Measurements from ENCODE around the gene IZUMO3. TPM values are rescaled to one million over a fixed set of nuclear protein-coding genes. Genes with fewer than 3 reads are reported as not detected.
"Not testable (repeated sequence)": the region's sequence is repeated elsewhere in the genome, so short reads cannot be mapped to it uniquely, and the experiment has no call there.

IZUMO3 gene, protein sequence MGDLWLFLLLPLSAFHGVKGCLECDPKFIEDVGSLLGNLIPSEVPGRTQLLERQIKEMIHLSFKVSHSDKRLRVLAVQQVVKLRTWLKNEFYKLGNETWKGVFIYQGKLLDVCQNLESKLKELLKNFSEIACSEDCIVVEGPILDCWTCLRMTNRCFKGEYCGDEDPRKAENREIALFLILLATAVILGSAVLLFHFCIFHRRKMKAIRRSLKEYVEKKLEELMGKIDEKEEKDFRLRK
- total RNA-seq, result not detected

DNA sequence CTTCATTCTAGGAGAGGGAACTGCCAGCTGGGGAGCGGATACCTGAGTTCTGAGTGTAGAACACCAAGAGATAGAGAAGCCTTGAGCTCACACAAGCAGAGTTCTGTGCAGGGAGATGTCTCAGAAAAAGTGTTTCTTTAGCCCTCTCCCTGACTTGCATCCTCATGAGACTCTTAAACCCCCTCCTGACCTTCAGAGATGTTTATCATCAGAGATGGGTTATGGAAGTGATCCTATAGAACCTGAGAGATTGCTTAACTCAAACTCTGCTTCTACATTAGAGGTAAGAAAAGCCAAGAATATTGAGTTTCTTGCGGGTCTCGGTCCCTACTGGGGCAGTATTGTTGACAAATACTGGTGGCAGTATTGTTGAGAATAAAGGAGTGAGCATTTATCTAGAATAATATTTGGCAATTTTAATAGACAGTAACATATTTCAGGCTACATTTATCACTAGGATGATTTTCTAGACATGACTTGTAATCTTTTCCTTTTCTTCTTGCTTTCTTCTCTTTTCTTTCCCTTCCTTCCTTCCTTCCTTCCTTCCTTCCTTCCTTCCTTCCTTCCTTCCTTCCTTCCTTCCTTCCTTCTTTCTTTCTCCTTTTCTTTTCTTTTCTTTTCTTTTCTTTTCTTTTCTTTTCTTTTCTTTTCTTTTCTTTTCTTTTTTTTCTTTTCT is at the start of gene IZUMO3:
Gene IZUMO3 (minus strand): TSS at position 51 of the 676 bp plus-strand sequence. CDS start 248 bp downstream, outside the sequence.
- ATAC-seq, result no peak

DNA sequence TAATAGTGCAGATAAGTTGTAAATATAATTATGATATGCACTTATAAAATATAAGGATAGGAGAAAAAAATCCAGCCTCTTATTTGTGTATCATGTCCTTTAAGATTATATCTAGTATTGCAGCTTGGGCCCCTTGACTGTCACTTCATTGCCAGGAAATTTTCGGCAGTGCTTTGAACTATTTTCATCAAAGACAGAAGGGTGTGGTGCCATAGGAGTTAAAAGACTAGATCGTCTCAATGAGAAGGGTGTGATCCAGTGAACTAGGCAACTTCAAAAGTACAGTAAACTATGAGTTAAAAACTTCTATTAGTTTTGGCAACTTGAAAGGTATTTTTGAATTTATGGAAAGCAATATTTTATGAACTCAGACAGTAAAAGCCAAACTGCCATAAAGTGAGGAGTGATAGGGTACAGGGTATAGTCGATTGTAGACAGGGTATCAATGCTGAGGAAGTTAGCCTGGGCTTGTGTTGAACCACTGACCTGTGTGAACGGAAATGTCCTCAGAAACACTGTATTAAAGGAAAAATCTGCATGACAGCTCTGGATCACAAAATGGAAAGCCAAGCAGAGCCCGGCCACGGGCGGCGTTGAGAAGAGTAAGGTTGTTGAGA is 48.6 kb upstream of the IZUMO3 start:
- ATAC-seq, result no peak

DNA sequence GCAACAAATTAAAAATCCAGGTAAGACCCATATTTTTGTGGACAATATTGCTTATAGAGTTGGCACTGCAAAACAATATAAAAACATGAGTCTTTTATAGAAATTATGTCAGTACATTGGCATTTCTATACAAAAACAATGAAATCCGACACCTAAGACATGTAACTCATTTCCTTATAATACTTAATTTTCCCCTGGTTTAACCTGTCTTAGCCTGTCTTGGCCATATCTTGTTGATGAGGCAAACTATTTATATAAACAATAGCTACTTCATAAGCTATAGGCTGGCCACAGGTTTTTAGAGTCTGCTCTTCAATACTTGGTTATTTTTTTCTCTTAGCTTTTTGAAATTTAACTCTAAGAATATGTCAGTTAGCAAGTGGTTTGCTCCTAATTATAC is 44.7 kb upstream of the IZUMO3 start:
- no peak for ATAC-seq

DNA sequence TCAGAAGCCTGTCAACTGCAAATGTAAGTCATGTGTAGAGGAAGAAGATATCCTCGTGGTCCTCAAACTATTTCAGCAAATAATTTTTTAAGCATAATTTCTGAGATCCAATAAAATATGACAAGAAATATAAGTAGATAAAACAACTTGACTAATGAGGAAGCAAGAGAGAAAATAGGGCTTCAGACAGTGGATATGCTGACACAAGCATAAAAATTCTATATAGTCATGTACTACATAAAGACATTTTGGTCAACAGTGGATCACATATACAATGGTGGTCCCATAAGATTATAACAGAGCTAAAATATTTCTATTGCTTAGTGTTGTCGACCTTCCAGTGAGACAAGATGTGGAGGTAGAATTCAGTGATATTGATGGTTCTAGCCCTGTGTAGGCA is 42.2 kb upstream of the IZUMO3 start:
- no peak for ATAC-seq

DNA sequence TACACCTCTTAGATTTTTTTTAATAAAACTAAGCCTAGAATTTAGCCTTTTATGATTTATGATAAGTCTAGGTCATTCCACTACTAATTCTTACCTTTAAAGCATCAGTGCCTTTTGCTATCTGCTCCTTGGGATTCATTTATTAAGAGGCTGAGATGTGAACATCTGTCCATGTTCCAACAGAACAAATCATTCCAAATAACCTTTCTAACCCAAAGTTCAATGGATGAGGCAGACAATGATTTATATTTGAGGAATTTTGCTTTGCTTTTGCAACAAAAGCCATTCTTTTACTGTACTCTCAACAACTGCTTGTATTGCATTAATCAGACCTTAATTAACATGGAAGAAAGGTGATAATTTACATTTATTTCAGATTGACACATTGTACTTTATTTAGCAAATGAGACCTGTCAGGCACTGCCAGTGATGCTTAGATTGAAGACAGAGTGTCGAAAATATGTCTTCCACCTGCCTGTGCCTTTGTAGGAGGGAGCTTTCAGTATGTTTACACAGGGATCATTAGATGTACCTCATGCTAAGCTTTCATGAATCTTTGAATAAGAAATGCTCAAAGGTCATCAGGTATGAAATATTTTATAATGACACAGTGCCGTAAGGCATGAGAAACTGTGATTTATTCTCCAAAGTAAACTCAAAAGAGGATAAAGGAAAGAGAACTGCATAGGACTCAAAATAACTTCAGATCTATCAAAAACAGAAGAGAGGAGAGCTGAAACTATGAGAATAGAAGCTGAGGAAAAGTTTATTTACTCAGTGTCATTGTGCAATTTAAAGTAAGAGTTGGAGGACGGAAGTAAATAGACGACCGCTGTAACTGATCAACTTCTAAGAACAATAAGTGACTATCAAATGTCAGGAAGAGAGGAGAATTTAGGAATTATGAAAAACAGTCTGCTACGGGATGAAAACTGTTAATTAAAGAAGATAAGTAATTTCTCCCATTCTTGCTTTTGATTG is 36.7 kb upstream of the IZUMO3 start:
- no peak for ATAC-seq

DNA sequence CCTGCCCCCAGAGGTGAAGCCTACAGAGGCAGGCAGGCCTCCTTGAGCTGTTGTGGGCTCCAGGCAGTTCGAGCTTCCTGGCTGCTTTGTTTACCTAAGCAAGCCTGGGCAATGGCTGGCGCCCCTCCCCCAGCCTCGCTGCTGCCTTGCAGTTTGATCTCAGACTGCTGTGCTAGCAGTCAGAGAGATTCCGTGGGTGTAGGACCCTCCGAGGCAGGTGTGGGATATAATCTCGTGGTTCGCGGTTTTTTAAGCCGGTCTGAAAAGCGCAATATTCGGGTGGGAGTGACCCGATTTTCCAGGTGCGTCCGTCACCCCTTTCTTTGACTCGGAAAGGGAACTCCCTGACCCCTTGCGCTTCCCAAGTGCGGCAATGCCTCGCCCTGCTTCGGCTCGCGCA is 34.3 kb upstream of the IZUMO3 start:
- ATAC-seq, result not testable (repeated sequence)

DNA sequence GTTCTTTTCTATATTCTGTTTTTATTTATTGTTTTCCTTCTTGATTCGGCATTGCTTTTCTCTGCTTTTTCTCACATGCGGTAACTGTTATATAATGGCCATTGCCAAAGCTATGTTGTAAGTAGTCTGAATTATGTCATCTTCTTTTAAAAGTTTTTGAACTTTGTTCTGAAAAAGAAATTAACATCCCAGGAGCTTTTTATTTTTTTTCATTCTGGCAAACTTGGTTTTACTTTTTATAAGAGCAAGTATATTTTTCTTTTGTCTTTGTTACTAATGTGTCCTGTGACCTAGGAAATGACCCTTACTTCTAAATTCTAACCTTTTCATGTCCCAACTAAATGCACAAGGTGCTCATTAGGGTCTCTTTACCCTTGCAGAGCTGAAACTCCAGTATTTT is 26.7 kb upstream of the IZUMO3 start:
- no peak for ATAC-seq

DNA sequence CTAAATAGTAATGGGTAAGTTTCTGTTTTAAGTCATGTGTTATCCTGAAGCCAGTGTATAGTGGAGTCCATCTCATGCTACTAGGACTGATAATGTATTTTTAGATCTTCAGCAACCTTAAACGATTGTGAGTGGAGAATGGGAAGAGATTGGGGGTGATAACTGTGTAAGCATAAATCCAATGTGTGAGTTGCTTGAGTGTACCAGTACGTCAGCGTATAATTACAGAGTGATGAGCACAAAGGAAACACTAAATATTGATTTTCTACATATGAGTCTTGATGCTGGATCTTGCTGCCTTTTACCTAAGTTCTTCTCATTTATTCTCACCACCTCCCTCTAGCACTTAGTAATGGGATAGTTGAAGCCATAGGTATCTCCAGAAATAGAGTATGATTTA is 16.3 kb upstream of the IZUMO3 start:
- ATAC-seq, result no peak

DNA sequence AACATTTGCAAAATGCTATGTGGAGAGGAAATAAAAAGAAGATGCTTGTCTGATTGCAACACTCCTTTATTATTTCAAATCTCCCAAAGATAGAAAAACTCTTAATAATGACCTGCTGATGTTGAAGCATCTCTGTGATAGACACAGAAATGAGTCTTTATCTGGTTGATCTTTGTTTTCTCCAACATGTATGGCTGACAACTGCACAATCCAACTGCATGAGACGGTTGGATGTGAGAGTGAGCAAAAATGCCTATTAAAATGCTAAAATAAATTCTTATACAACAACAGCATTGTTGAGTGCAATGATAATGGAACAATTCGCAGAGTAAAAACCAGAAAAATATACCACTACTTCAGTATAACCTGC is 7.5 kb upstream of the IZUMO3 start:
- no peak for ATAC-seq

DNA sequence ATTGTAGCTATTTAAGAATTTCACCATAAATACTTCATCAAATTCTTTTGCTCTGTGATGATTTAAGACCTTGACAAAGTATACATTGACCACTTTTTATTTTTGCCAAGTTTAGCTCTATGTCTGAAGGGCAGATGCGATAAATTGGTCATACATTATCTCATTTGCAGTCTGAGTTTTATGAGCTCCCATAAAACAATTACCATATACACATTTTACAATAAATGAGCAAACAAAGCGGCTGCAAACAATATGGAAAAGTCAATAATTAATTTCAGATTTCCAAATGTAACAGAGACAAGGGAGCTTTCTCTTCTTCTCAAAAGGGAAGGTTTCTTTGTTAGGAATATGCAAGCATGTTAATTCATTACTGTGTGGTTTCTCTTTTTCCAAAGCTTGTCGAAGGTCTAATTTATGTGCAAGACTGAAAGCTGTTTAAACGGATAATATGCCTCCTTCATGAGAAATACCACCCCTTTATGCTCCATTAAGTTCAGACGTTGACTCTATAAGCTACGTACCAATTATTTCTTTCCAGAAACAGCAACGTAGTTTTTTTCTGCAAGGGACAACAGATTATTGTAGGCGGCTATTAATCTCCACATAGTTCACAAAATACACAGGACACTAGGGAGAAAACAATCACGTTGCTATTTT is 7.0 kb upstream of the IZUMO3 start:
- ATAC-seq, result no peak

DNA sequence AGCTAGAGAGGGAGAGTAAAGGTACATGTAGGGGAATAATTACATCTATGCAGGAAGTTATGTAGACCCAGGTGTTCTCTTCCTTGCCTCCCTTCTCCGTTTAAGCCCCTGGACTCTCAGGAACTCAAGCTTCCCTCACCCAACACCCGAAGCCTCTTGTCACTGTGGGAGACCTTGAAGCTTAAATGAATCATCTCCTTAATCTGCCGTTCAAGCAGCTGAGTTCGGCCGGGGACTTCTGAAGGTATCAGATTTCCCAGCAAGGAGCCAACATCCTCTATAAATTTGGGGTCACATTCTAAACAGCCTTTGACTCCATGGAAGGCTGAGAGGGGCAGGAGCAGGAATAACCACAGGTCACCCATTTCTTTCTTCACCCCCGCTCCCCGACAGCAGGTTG is 412 bp downstream of the IZUMO3 start:
- ATAC-seq, result no peak

DNA sequence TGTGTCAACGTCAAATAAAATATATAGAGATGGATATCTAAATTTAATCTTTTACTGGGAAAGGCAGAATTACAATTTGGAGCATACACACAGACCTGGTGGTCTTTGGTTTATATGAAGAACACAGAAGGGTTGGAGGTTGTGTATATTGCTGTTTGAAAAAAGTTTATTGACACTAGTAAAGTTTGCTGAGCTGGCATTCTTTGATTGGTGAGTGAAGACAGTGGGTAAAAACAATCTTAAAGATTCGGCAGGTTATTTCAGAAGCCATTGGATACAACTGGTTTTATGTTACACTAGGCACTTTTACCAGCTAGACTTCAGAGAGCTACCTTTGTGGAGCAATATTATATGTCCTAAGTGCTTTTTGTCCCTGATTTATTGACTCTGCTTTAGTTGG is 27.2 kb downstream of the IZUMO3 start:
- no peak for ATAC-seq

DNA sequence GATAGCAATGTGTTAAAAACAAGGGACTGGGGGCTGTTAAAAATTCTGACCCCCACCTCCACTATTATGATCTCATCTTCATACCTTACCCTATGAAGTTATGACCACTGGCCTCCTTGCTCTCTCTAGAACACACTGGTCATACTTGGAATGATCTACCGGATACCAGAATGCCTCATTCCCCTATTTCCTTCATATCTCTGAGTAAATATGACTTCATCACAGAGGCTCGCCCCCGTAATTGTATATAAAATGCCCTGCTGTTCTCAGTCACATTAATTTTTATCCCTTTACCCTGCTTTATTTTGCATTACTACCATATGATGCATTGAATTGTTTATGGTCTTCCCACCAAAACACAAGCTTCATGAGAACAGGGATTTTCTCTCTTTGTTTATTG is 29.2 kb downstream of the IZUMO3 start:
- no peak for ATAC-seq

DNA sequence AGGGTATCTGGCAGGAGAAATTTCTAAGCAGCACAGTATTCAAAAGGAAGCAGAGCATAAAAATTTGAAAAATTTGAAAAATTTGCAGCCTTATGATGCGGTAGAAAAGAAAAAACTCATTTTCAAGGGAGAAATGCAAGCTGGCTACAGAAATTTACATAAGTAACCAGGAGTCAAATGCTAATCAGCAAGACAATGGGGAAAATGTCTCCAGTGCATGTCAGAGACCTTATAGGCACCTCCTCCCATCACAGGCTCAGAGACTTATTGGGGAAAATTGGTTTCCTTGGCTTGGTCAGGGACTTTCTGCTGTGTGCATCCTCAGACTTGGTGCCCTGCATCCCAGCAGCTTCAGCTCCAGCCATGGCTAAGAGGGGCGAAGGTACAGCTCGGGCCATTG is 35.8 kb downstream of the IZUMO3 start:
- no peak for ATAC-seq

DNA sequence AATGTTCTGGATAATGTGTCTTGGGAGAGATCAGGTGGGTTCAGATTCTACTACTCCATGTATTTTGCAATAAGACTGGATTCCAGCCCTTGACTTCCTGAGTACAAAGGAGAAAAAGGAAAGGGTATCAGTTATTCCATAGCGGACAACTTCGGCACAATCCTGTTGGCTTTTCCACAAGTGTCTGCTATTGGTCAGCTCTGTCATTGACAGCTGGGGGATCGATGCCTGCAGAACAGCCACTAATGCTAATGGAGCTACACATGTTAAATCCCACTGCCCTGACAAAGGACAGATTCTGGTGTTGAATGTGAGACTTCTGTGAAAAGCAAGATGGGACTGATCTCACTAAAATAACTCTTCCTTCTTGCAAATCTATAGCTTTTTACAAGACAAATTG is 41.2 kb downstream of the IZUMO3 start:
- no peak for ATAC-seq

DNA sequence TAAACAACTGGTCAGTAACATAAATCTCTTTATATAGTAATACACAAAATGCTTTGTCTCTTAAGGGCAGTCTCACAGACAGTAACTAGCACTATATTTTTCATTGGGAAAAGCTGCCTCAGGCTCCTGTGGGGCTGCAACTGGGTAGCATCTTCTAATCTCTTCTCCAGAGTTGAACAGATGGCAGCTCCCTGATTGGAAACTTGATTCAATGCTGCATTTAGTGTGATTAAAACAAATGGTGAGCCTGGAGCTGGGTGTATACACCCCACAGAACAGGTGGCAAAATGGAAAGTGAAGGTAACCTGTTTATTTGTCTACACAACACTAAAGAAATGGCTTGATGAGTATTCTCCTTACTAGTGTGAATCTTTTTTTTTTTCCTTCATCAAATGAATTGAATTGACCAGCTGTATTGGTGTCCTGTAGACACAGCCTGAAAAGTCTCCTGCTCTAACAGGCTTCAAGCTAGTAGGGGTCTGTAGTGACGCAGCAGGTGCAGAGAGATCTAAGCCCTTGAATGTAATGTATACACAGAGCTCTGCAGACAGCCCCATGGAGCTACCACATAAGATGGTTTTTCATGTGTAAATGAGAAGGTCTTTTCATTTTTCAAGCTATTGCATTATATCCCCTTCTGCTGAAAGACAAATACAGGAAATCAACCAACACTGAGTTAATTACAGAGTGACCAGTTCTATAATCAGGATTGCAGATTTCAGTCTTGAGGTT is 43.3 kb downstream of the IZUMO3 start:
- no peak for ATAC-seq

DNA sequence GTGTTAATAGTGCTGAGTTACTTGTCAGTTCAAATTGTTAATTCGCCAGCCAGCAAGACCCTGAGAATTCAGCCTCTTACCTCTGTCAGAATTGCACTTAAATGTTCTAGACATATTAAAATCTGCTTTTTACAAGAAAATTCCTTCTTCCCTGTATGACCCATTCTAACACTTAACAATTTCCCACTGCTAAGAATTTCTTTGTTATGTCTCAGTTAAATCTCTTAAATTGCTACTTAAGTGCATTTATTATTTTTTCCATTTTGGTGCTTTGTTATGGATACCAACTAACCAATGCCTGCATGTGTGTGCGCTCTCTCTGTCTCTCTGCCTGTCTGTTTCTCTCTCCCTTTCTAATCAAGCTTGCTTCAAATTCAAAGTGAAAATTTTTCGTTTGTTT is 44.9 kb downstream of the IZUMO3 start:
- no peak for ATAC-seq

DNA sequence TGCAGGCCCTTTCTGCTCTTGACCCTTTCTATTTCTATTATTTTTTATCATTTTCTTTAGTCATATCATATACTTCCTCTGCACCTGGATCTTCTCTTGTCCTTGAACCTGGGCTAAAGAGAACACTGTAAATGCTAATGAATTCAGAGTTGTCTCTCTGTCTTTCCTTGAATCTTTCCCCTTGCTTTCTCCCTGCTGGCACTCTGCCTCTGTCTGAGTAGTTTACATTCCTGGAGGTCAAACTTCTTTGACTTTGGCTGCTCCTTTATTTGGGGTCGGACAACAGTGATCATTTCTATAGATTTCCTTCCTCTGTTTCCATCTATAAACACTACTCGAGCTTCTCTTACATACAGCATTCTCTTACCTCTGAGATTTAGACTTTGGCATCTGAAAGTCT is 47.1 kb downstream of the IZUMO3 start:
- ATAC-seq, result no peak

DNA sequence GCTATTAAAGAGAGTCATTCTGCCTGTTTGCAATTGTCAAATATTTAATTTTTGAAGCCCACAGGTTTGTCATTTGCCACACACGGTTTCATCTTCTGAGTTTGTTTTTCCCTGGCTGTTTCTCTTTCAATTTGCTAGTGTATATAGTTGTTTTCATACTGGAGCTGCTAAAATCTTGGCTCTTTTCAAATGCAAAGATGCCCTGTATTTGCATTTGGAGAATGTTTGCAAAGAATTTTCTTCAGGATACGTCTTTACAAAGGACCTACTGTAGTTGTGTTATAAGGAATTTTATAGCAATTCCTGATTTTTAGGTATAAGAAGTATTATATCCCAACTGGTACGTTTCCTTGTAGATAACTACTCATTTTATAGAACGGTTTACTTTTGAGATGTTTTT is 48.0 kb downstream of the IZUMO3 start:
- no peak for ATAC-seq

Measured in esophagus mucosa (tissue), 1 donor.